Measurements from ENCODE around the gene ACTN1. TPM values are rescaled to one million over a fixed set of nuclear protein-coding genes. Genes with fewer than 3 reads are reported as not detected.

The ACTN1 gene
- total RNA-seq, 1 donor from 2014 or later = 27.9 TPM

DNA sequence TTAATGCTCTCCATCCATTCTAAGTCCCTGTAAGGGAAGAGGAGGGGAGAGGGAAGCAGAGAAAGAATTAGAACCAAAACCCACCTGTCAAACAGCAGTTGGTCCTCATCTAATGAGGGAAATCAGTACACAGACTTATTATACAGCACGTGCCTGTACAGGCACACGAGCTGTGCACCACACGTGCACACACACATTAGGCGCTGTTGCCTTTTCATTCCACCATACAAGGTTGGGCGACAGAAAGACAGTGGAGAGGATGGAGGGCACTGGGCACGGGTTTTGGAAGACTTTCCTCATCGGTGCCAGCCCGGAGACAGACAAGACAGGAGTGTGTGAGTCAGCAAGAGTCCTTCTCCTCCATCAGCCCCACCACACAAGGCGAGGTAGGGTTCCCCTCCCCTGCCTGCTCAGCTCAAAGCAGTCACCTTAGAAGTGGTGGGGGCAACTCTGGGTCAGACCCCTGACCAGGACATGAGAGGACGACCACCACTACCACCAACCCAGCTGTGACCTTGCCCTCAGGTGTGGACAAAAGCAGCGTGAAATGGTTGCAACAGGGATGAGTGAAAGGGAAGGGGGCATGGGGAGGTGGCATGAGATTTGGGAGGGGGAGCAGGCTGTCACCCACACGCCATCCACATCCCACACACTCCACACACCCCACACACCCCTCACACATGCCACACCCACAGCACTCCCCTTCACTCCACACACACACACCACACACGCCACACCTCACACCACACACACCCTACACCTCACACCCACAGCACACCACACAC is 80.7 kb downstream of the ACTN1 start:
- peak overlapping the region; percentile 82 for H3K27ac Mint-ChIP-seq
- no peak overlapping the region for H3K4me3 Mint-ChIP-seq
- H3K4me1 Mint-ChIP-seq (ENCODE audit: low read depth) = peaks cover 20% of the 10 kb centered on the region
- intact Hi-C loops (cut with micrococcal nuclease) = no loop called here
- no peaks in the 10 kb centered on the region for H3K9me3 Mint-ChIP-seq
- no peak for DNase-seq (ENCODE audit: low spot score)
- peaks cover 6% of the 10 kb centered on the region for H3K27me3 Mint-ChIP-seq (ENCODE audit: insufficient read depth)
- peaks cover 10% of the 10 kb centered on the region for H3K36me3 Mint-ChIP-seq (ENCODE audit: low read depth)

DNA sequence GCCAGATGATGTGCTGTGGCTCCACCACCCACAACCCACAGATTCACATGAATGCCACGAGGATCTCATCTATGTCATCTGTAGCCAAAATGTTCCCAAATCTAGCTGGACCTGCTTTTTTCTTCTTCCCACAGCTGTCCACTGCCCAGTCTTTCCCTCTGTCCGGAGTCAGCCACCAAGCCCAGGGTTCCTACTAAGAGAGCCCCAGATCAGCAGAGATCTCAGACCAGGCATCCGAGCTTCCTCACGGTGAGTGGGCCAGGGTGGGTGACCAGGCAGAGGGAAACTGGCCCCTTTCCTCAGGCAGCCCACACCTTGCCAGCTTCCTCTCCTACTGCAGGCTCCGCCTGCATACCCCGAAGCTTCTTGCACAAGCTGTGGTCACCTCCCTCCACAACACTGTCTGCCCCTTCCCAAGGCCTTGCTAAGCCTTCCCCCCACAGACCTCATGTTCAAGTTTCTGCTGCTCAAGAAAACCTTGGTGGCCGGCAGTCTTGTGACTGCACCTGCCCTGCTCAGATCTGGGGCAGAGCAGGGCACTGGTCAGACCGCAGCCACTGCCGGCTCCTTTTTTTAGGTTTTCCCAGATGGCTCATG is 81.4 kb downstream of the ACTN1 start:
- H3K27ac Mint-ChIP-seq = no peak overlapping the region

DNA sequence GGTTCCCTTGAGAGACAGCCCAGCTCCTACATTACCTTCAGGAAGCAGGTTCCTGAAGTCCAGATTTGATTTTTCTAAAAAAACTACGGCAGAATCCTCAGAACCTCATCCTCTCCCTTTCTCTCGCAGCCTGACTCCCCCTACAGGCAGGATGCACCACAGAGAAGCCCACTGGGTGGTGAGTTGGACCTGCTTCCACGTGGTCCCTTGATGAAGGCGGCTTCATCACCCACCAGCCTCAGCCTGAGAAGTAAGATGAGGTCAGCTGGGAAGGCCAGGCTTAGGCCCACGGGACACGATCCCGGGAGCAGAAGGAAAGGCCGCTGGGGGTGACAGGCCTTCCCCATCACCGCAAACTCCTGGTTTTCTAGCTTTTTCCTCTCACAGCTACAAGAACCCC is 83.0 kb downstream of the ACTN1 start:
- no peak overlapping the region for H3K27ac Mint-ChIP-seq

More for the DNA sequence above, 81.4 kb downstream of the ACTN1 start:
- H3K27me3 Mint-ChIP-seq (ENCODE audit: insufficient read depth) = peaks cover 6% of the 10 kb centered on the region
- H3K4me1 Mint-ChIP-seq (ENCODE audit: low read depth) = peaks cover 20% of the 10 kb centered on the region
- no peaks in the 10 kb centered on the region for H3K9me3 Mint-ChIP-seq
- H3K36me3 Mint-ChIP-seq (ENCODE audit: low read depth) = peaks cover 10% of the 10 kb centered on the region
- intact Hi-C loops (cut with micrococcal nuclease) = no loop called here
- DNase-seq (ENCODE audit: low spot score) = no peak
- no peak overlapping the region for H3K4me3 Mint-ChIP-seq

DNA sequence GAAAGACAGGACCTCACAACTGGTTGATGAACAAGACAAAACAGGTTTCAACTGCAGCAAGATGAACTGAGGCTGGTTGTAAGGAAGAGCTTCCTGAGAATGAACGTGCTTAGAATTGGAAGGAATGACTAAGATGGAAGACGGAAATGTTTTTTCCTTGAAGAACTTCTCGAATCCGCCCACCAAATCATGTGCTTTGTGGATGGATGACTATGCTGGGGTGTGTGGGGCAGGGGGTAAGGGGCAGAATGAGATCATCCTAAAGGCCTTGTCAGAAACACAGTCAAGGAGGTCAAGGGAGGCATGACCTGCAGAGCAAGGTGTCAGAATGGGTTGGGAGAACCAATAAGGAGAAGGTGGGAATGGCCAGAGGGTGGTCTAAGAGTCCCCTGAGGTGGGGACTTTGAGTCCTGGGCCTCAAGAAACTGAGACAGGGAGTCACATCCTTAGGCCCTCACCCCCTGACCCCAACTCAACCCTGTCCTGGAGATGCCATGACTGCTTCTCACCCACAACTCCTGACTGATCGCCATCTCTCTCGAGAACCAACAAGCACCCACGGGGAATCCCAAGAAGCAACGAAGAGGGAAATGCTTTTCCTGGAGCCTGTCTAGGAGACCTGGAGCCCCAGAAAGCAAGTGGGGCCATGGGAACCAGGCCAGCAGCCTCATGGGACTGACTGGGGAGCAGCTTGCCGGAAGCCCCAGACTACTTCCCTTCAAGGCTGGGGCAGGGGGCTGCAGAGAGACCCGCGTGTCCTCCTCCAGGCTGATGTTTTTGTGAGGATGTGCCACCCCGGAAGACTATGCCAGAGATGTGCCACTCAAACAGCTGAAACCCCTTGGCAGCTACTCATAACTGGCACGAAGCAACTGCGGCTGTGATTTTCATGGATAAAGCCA is 84.0 kb downstream of the ACTN1 start:
- DNase-seq (ENCODE audit: low spot score) = no peak
- Mint-ChIP-seq H3K27ac (no peak overlapping the region), H3K4me3 (no peak overlapping the region), H3K9me3 (no peaks in the 10 kb centered on the region), H3K36me3 (ENCODE audit: low read depth) (peaks cover 6% of the 10 kb centered on the region), H3K27me3 (ENCODE audit: insufficient read depth) (peaks cover 6% of the 10 kb centered on the region), H3K4me1 (ENCODE audit: low read depth) (peaks cover 20% of the 10 kb centered on the region)
- intact Hi-C loops (cut with micrococcal nuclease) = no loop called here

More for the DNA sequence above, 83.0 kb downstream of the ACTN1 start:
- intact Hi-C loops (cut with micrococcal nuclease) = no loop called here
- no peak for DNase-seq (ENCODE audit: low spot score)
- peaks cover 6% of the 10 kb centered on the region for H3K27me3 Mint-ChIP-seq (ENCODE audit: insufficient read depth)
- no peak overlapping the region for H3K4me3 Mint-ChIP-seq
- peaks cover 10% of the 10 kb centered on the region for H3K36me3 Mint-ChIP-seq (ENCODE audit: low read depth)
- H3K9me3 Mint-ChIP-seq = no peaks in the 10 kb centered on the region
- peaks cover 20% of the 10 kb centered on the region for H3K4me1 Mint-ChIP-seq (ENCODE audit: low read depth)

DNA sequence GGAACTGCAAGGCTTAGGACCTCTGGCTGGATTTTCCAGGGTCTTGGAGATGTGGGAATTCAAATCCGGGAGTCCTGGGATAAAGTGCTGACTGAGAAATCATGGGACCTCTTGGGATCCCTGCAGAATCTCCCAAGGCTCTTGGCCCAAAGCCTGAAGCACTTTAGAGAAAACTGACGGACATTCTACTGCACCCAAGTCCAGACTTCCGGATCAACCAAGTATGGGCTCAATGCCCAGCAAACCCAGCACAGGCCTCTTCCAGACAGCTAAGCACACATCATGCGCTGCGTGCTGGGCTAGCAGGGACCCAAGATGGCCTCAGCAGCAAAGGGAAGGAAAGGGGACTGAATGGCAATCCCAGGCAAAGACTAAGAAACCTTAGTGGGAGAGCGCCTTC is 85.0 kb downstream of the ACTN1 start:
- intact Hi-C loops (cut with micrococcal nuclease) = no loop called here
- peaks cover under 1% of the 10 kb centered on the region for H3K36me3 Mint-ChIP-seq (ENCODE audit: low read depth)
- no peak for DNase-seq (ENCODE audit: low spot score)
- no peaks in the 10 kb centered on the region for H3K9me3 Mint-ChIP-seq
- peaks cover 6% of the 10 kb centered on the region for H3K27me3 Mint-ChIP-seq (ENCODE audit: insufficient read depth)
- peaks cover 14% of the 10 kb centered on the region for H3K4me1 Mint-ChIP-seq (ENCODE audit: low read depth)
- H3K27ac Mint-ChIP-seq = no peak overlapping the region
- no peak overlapping the region for H3K4me3 Mint-ChIP-seq

DNA sequence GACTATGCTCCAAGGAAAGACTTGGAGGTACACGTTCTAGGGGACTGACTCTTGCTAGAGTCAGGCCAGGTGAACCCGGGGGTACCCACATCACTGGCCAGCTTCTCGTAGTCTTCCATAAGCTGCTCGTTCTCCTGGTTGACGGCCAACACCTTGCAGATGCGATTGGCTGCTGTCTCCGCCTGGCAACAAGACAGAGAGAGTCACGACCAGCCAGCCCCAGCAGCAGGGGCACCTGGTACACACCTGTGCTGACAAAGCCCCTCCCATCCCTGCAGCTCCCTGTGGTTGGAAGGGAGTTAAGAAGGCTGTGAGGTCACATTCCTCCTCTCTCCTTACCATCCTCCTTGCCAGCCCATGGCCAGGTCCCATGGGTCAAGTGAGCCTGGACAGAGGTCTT is 85.5 kb downstream of the ACTN1 start:
- no peak for DNase-seq (ENCODE audit: low spot score)
- intact Hi-C loops (cut with micrococcal nuclease) = no loop called here
- H3K27me3 Mint-ChIP-seq (ENCODE audit: insufficient read depth) = peaks cover 6% of the 10 kb centered on the region
- no peak overlapping the region for H3K27ac Mint-ChIP-seq
- peaks cover 11% of the 10 kb centered on the region for H3K4me1 Mint-ChIP-seq (ENCODE audit: low read depth)
- H3K36me3 Mint-ChIP-seq (ENCODE audit: low read depth) = peaks cover 1% of the 10 kb centered on the region
- H3K9me3 Mint-ChIP-seq = no peaks in the 10 kb centered on the region
- H3K4me3 Mint-ChIP-seq = no peak overlapping the region

DNA sequence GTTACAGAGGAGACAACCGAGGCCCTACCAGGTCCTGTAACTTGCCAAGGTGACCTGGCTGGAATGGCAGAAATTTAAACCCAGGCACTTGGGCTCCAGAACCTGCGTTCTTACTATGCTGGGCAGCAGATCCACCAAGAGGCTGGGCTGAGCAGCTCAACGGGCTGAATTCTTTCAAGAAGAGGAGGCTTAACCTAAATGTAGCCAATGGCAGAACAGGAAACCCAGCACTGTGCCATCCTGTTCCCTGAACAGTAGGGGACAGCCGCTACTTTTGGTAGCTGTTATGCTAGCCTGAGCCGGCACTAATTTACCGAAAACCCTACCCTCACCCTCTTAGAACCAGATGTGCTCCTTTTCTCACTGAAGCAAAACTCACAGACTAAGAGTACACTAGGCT is 86.1 kb downstream of the ACTN1 start:
- intact Hi-C loops (cut with micrococcal nuclease) = no loop called here
- peaks cover 4% of the 10 kb centered on the region for H3K27me3 Mint-ChIP-seq (ENCODE audit: insufficient read depth)
- DNase-seq (ENCODE audit: low spot score) = no peak
- H3K36me3 Mint-ChIP-seq (ENCODE audit: low read depth) = peaks cover 1% of the 10 kb centered on the region
- no peak overlapping the region for H3K4me3 Mint-ChIP-seq
- H3K4me1 Mint-ChIP-seq (ENCODE audit: low read depth) = peaks cover 8% of the 10 kb centered on the region
- no peaks in the 10 kb centered on the region for H3K9me3 Mint-ChIP-seq
- H3K27ac Mint-ChIP-seq = no peak overlapping the region

DNA sequence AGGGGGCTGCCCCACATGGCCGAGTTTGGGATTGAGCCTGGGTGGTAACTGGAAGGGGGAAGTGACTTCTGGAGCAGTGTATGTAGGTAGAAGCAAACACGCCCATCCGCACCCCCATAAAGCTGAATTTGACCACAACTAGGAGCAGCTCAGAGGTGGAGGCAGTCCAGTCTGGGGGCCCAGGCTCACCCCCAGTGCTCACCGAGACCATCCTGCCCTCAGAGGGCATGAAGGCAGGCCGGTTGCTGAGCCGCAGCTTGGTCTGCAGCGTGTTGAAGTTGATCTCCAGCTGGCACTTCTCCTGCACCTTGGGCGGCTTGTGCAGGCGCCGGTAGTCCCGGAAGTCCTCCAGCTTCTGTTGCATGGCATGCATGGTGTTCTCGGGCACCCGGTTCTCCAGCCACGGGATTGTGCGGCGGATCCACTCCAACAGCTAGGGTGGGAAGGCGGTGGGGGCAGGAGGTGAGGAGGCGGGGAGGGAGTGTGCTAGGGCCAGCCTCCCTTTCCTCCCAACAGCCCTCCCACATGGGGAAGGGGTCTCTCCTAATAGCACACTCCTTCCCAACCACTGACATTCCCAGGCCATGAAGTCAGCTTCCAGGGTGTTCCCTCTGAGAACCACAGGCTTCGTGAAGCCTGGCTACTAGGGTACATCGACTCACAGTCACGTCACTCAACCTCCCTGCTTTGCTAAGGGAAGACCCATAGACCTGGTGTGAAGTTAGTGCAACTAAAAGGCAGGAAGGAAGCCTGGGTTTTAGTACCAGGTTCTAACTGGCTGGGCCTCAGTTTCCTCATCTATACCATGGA is 87.0 kb downstream of the ACTN1 start:
- Mint-ChIP-seq H3K4me1 (ENCODE audit: low read depth) (no peaks in the 10 kb centered on the region), H3K4me3 (no peak overlapping the region), H3K36me3 (ENCODE audit: low read depth) (peaks cover 1% of the 10 kb centered on the region), H3K27me3 (ENCODE audit: insufficient read depth) (no peaks in the 10 kb centered on the region), H3K9me3 (no peaks in the 10 kb centered on the region), H3K27ac (no peak overlapping the region)
- no peak for DNase-seq (ENCODE audit: low spot score)
- intact Hi-C loops (cut with micrococcal nuclease) = no loop called here

DNA sequence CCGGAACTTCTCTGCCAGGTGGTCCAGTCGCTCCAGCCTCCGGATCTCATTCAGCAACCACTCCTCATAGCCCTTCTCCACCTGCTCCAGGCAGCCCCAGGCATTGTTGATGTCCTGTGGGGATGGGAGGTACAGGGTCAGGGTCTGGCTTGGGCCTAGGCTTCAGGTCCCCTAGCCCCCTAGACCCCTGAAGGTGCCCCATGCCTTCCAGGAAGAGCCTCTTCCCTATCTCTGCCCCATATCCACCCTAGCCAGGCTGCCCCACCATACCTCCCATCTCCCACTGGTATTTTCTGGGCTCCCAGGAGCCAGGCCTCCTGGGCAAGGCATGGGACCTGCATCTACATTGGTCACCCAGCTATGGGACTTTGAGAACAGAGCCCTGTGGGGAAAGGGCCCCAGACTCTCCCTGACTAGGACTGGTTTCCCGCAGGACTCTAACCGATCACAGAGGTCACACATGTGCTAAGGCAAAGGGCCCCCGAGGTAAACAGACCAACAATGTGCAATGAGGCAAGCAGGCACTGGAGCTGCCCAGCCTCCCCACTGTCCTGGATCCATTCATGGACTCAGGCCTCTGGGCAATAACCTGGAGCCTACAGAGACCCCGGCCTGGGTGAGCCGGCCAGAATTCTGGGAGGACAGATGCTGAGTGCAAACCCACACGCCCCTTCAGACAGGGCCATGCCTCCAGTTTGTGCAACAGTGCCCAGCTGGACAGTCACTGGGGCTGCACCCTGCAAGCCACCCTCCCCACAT is 88.8 kb downstream of the ACTN1 start:
- no peak for DNase-seq (ENCODE audit: low spot score)

DNA sequence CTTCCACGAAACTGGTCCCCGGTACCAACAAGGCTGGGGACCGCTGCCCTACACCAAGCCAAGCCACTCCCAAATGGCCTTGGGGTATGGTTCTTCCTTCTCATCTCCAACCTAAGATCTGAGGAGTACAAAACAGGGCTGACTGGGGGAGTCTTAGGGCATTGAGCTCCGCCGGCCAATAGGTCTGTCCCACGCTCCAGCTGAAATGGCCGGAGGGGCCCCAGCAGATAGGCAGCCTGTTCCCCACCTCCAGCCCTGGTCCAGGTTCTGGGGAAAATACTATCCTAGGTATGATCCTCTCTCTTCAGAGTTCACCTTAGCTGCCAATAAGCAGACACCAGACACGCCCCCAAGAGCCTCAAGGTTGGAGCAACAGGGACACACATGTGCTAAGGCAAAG is 90.2 kb downstream of the ACTN1 start:
- no peaks in the 10 kb centered on the region for H3K4me1 Mint-ChIP-seq (ENCODE audit: low read depth)
- DNase-seq (ENCODE audit: low spot score) = no peak
- H3K27me3 Mint-ChIP-seq (ENCODE audit: insufficient read depth) = no peaks in the 10 kb centered on the region
- H3K4me3 Mint-ChIP-seq = no peak overlapping the region
- intact Hi-C loops (cut with micrococcal nuclease) = no loop called here
- no peak overlapping the region for H3K27ac Mint-ChIP-seq
- H3K36me3 Mint-ChIP-seq (ENCODE audit: low read depth) = peaks cover 1% of the 10 kb centered on the region
- H3K9me3 Mint-ChIP-seq = no peaks in the 10 kb centered on the region

More for the DNA sequence above, 88.8 kb downstream of the ACTN1 start:
- Mint-ChIP-seq H3K4me1 (ENCODE audit: low read depth) (no peaks in the 10 kb centered on the region), H3K27me3 (ENCODE audit: insufficient read depth) (no peaks in the 10 kb centered on the region), H3K4me3 (no peak overlapping the region), H3K9me3 (no peaks in the 10 kb centered on the region), H3K27ac (no peak overlapping the region), H3K36me3 (ENCODE audit: low read depth) (peaks cover 1% of the 10 kb centered on the region)
- intact Hi-C loops (cut with micrococcal nuclease) = no loop called here

DNA sequence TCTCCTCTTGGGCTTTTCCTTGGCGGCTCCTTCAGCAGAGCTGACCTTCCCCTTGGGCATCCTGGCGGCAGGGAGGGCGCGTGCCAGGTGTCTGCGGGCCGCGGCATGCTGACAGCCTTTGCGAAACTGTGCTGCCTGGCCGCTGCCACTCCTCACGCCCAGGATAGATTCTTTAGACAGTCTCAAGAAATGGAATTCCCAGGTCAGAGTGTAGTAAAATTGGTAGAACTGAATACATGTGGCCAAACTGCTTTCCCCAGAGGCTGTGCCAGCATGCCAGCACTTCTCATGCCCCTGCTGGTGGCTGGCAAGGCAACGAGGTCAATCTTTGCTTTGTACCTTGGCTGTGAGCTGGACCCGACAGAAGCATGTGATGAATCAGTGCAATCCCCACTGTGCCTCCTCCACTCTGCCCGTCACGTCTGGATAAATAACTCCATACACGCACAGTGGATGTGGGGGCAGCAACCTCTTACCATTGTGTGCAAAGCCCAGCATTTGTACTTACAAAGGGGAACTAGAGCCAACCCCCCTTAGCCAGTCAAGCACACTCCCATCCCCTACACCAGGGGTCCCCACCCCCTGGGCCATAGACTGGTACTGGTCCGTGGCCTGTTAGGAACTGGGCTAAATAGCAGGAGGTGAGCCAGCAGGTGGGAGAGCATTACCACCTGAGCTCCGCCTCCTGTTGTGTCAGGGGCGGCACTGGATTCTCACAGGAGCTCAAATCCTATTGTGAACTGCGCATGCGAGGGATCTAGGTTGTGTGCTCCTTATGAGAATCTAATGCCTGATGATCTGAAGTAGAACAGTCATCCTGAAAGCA is 90.9 kb downstream of the ACTN1 start:
- no peak for DNase-seq (ENCODE audit: low spot score)
- intact Hi-C loops (cut with micrococcal nuclease) = no loop called here
- no peaks in the 10 kb centered on the region for H3K4me1 Mint-ChIP-seq (ENCODE audit: low read depth)
- no peak overlapping the region for H3K4me3 Mint-ChIP-seq
- peaks cover 1% of the 10 kb centered on the region for H3K36me3 Mint-ChIP-seq (ENCODE audit: low read depth)
- H3K9me3 Mint-ChIP-seq = no peaks in the 10 kb centered on the region
- no peak overlapping the region for H3K27ac Mint-ChIP-seq
- no peaks in the 10 kb centered on the region for H3K27me3 Mint-ChIP-seq (ENCODE audit: insufficient read depth)

Data from activated T-helper 1 cell treated with anti-CD3 and anti-CD28 coated beads, Interleukin-12 subunit alpha, Interleukin-12 subunit beta, Interleukin-2, Interleukin-4 antibody, amounts not matched to agents 30 ng/mL and 10 ng/mL and 1 ng/mL, durations not matched to agents 14 hours and 24 hours and 36 hours (primary cell).